ENCODE measurements around the gene DENND1B.
"Not testable (repeated sequence)": the region's sequence is repeated elsewhere in the genome, so short reads cannot be mapped to it uniquely, and the experiment has no call there.

DENND1B gene

GRCh38 chr1:197750366-197750765 lies 24.9 kb downstream of the DENND1B start:
- no peak for DNase-seq

GRCh38 chr1:197745911-197746310 lies 29.4 kb downstream of the DENND1B start:
- no peak for DNase-seq

- DNase-seq: no peak
Measured at GRCh38 chr1:197744979-197745378, 30.3 kb downstream of the DENND1B start.

- DNase-seq: no peak
Measured at GRCh38 chr1:197743578-197743977, 31.7 kb downstream of the DENND1B start.

DNA sequence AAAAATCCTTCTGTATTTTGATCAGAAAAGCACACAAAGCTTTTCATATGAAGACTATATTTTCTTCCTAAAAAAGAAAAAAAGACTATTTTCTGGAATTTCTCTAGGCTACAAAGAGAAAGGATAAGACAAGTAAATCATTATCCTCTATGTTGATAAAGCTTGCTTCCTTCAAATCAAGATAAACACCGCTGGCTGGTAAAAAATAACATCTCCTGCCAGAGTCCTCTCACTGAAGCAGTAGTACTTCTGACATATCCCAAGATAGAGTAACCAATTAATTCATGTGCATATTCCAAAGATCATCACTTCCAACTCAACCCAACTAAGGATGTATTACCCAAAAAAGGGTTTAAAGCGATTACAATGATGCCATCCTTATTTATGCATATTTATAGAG lies 34.3 kb downstream of the DENND1B start:
- DNase-seq: no peak

DNA sequence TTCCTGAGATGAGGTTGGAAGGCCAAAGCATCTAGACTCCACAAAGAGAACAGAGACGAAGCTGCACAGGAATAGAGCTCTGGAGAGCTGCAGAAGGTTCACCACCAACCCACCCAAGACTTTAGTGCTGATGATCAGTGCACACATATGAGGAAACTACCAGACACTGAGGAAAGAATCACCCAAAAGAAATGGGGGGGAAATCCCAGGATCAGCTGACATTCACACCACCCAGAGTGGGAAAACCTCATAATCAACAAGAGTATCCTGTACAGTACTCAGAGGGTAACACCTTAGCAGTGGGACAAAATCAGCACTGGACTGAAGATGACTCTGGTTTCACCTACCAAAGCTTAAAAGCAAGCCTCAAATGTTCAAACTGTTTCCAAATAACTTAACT lies 36.4 kb downstream of the DENND1B start:
- no peak for DNase-seq

- no peak for DNase-seq
Measured at GRCh38 chr1:197737916-197738315, 37.4 kb downstream of the DENND1B start.

DNA sequence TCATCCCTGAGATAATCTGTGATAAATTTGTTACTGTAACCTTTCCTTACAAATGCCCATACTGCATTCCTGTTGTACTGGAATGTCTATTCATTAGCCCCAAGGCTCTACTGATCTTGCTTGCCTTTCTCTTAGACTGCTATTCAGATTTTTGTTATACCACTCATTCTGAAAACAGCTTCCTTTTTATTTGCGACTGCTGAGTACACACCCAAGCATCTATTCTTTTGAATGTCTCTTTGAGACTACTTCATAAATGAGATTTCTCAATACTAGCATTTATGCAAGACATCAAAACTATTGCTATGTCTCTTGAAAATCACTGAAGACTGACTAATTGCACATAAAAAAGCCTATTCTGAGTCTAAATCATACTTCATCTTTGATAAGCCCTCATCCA lies 38.6 kb downstream of the DENND1B start:
- DNase-seq: no peak

GRCh38 chr1:197735461-197735860 lies 39.8 kb downstream of the DENND1B start:
- no peak for DNase-seq

- peak in 6 of 58 donors; percentile 0 to 7 (median 2) for DNase-seq
Measured at GRCh38 chr1:197733324-197733723, 42.0 kb downstream of the DENND1B start.

DNA sequence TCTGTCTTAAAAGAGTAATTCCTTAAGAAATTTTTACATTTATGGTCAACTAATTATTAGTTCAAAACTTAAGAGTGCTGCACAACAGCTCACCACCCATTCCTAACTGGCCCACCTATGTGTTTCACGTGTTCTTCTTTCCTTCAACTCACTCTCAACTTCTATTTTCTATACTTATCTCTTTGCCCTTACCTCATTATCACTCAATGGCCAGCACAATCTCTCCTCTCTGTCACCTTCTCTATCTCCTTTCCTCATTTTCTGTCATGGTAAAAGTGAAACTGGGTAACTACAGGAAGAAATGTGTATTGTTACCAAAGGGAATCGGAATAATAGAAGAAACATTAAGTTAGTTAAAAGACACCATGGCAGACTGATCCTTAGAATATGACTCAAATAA lies 43.1 kb downstream of the DENND1B start:
- no peak for DNase-seq

GRCh38 chr1:197731449-197731848 lies 43.8 kb downstream of the DENND1B start:
- DNase-seq: no peak

DNA sequence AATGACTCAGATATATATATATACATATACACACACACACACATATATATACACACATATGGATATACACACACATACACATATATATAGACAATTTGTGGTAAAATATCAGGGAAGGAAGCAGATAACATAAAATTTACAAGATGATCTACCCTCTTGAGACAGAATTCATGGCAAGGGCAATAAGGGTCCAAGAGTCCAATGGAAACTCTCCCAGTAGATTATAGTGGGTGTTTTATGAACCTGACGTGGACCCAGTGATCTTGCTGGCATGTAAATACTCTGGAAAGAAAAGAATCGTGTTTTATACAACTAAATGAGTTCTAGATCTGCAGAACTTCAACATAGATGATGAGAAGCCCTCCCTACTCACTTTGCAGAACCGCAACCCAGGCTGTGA lies 49.3 kb downstream of the DENND1B start:
- DNase-seq: no peak

- DNase-seq: no peak
Measured at GRCh38 chr1:197725044-197725443, 50.2 kb downstream of the DENND1B start.

GRCh38 chr1:197715806-197716205 lies 59.5 kb downstream of the DENND1B start:
- DNase-seq: no peak

DNA sequence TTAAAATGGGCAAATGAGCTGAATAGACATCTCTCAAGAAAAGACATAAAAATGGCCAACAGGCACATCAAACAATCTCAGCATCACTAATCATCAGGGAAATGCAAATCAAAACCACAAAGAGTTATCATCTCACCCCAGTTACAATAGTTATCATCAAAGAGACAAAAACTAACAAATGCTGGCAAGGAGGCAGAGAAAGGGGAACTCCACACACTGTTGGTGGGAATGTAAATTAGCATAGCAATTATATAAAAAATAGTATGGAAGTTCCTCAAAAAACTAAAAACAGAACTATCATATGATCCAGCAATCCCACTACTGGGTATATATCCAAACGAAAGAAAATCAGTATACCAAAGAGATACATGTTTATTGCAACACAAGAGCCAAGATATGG lies 68.7 kb downstream of the DENND1B start:
- DNase-seq: no peak

GRCh38 chr1:197705941-197706340 lies 69.3 kb downstream of the DENND1B start:
- DNase-seq: no peak

DNA sequence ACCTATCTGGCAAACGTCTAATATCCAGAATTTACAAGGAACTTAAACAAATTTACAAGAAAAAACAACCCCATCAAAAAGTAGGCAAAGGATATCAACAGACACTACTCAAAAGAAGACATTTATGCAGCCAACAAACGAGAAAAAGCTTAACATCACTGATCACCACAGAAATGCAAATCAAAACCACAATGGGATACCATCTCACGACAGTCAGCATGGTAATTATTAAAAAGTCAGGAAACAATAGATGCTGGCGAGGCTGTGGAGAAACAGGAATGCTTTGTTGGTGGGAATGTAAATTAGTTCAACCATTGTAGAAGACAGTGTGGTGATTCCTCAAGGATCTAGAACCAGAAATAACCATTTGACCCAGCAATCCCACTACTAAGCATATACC lies 74.6 kb downstream of the DENND1B start:
- not testable (repeated sequence) for DNase-seq

- DNase-seq: no peak
Measured at GRCh38 chr1:197696372-197696771, 78.9 kb downstream of the DENND1B start.

GRCh38 chr1:197695961-197696360 lies 79.3 kb downstream of the DENND1B start:
- DNase-seq: no peak

GRCh38 chr1:197692965-197693364 lies 82.3 kb downstream of the DENND1B start:
- peak in 1 of 58 donors; percentile 0 for DNase-seq

DNA sequence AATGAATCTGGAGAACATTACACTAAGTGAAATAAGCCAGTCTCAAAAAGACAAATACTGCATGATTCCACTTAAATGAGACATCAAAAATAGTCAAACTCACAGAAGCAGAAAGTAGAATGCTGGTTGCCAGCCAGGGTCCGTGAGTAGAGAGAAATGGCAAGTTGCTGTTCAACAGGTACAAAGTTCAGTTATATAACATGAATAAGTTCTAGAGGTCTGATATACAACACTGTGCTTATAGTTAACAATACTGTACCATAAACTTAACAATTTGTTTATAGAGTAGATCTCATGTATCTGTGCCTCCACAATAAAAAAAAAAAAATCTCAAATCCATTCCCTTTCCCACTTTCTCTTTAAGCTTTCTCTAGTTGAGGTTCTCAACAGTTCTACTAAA lies 83.5 kb downstream of the DENND1B start:
- DNase-seq: no peak

- DNase-seq: no peak
Measured at GRCh38 chr1:197690074-197690473, 85.2 kb downstream of the DENND1B start.

- DNase-seq: no peak
Measured at GRCh38 chr1:197688233-197688632, 87.0 kb downstream of the DENND1B start.

All from anterior cingulate cortex (tissue), 58 donors.